Activated T-helper 1 cell treated with Interleukin-2 at 50 U/mL for 16 hours (primary cell): ENCODE measurements around the gene CDH23.
"Not testable (repeated sequence)": the region's sequence is repeated elsewhere in the genome, so short reads cannot be mapped to it uniquely, and the experiment has no call there.

ENCODE experiments used
- DNase-seq: peaks from one replicate; pipeline ENCODE4 v3.0.0-alpha.2; 2020; ENCODE audit warnings: low read depth

CDH23 gene

GRCh38 chr10:71838264-71839211 lies 441.8 kb downstream of the CDH23 start:
- DNase-seq: no peak

GRCh38 chr10:71840177-71840957 lies 443.6 kb downstream of the CDH23 start:
- no peak for DNase-seq

GRCh38 chr10:71840958-71841335 lies 444.2 kb downstream of the CDH23 start:
- no peak for DNase-seq

GRCh38 chr10:71842422-71842821 lies 445.7 kb downstream of the CDH23 start:
- DNase-seq: no peak

- no peak for DNase-seq
Observed at GRCh38 chr10:71842856-71843686, 446.4 kb downstream of the CDH23 start.

- DNase-seq: no peak
Observed at GRCh38 chr10:71844084-71844483, 447.4 kb downstream of the CDH23 start.

- no peak for DNase-seq
Observed at GRCh38 chr10:71844695-71845094, 448.0 kb downstream of the CDH23 start.

- no peak for DNase-seq
Observed at GRCh38 chr10:71845410-71846405, 449.0 kb downstream of the CDH23 start.

GRCh38 chr10:71846816-71847215 lies 450.1 kb downstream of the CDH23 start:
- DNase-seq: no peak

- no peak for DNase-seq
Observed at GRCh38 chr10:71847418-71847817, 450.7 kb downstream of the CDH23 start.

- DNase-seq: no peak
Observed at GRCh38 chr10:71848325-71849275, 451.9 kb downstream of the CDH23 start.

GRCh38 chr10:71849461-71849908 lies 452.8 kb downstream of the CDH23 start:
- DNase-seq: no peak

- DNase-seq: no peak
Observed at GRCh38 chr10:71850021-71850742, 453.5 kb downstream of the CDH23 start.

GRCh38 chr10:71850743-71851464 lies 454.2 kb downstream of the CDH23 start, which contains the start of gene PSAP:
TSS of gene PSAP (minus strand) at chr10:71851251. CDS start at chr10:71851221, 30 bp downstream.
- peak; percentile 97 for DNase-seq

- not testable (repeated sequence) for DNase-seq
Observed at GRCh38 chr10:71851465-71852095, 454.9 kb downstream of the CDH23 start.

GRCh38 chr10:71852355-71852937 lies 455.7 kb downstream of the CDH23 start:
- no peak for DNase-seq

GRCh38 chr10:71854031-71854430 lies 457.3 kb downstream of the CDH23 start:
- no peak for DNase-seq
